H9 (cell line): Measurements from ENCODE around the gene PHETA1. TPM values are rescaled to one million over a fixed set of nuclear protein-coding genes. Genes with fewer than 3 reads are reported as not detected.

Source experiments
- DNase-seq: peaks from one replicate; pipeline ENCODE4 v3.0.0-alpha.2; 2017
- H2AFZ ChIP-seq: one replicate; pipeline ENCODE4 v1.6.1; 2013; ENCODE audit warnings: mild to moderate bottlenecking, low read length, control low read depth, moderate library complexity
- H2AK5ac ChIP-seq: 2 replicates; pipeline ENCODE4 v1.6.1; 2013; ENCODE audit warnings: low read length, control low read depth, mixed read lengths; ENCODE audit not compliant: insufficient read length
- H2BK120ac ChIP-seq: one replicate; pipeline ENCODE4 v1.6.1; 2013; ENCODE audit warnings: low read depth, mild to moderate bottlenecking, low read length, control low read depth, inconsistent platforms; ENCODE audit not compliant: poor library complexity, severe bottlenecking
- H2BK12ac ChIP-seq: 2 replicates; pipeline ENCODE4 v1.6.1; 2013; ENCODE audit warnings: low read length, control low read depth, mixed read lengths, low read depth; ENCODE audit not compliant: insufficient read length
- H2BK15ac ChIP-seq: 2 replicates; pipeline ENCODE4 v1.6.1; 2013; ENCODE audit warnings: low read depth, low read length, control low read depth
- H2BK20ac ChIP-seq: one replicate; pipeline ENCODE4 v1.6.1; 2013; ENCODE audit warnings: low read depth, mild to moderate bottlenecking, low read length, control low read depth, inconsistent platforms; ENCODE audit not compliant: poor library complexity, severe bottlenecking
- H2BK5ac ChIP-seq: 2 replicates; pipeline ENCODE4 v1.6.1; 2013; ENCODE audit warnings: low read length, control low read depth, mixed read lengths; ENCODE audit not compliant: insufficient read length
- H3K14ac ChIP-seq: 2 replicates; pipeline ENCODE4 v1.6.1; 2013; ENCODE audit warnings: low read length, control low read depth; ENCODE audit not compliant: insufficient read depth
- H3K18ac ChIP-seq: 2 replicates; pipeline ENCODE4 v1.6.1; 2013; ENCODE audit warnings: low read depth, mild to moderate bottlenecking, mixed read lengths, low read length, control low read depth; ENCODE audit not compliant: insufficient read length
- H3K23ac ChIP-seq: 2 replicates; pipeline ENCODE4 v1.6.1; 2013; ENCODE audit warnings: low read length, control low read depth, mixed read lengths, low read depth; ENCODE audit not compliant: insufficient read length
- H3K23me2 ChIP-seq: 2 replicates; pipeline ENCODE4 v1.6.1; 2013; ENCODE audit warnings: low read depth, mild to moderate bottlenecking, mixed read lengths, low read length, control low read depth; ENCODE audit not compliant: insufficient read length, poor library complexity, severe bottlenecking
- H3K27ac ChIP-seq: 2 replicates; pipeline ENCODE4 v1.5.1; 2013; ENCODE audit warnings: low read length, control low read depth, mixed read lengths, low read depth; ENCODE audit not compliant: insufficient read length
- H3K27me3 ChIP-seq: 2 replicates; pipeline ENCODE4 v1.6.1; 2013; ENCODE audit warnings: low read length, control low read depth, inconsistent platforms; ENCODE audit not compliant: insufficient read depth
- H3K4ac ChIP-seq: 2 replicates; pipeline ENCODE4 v1.6.1; 2013; ENCODE audit warnings: low read depth, mild to moderate bottlenecking, control low read depth, inconsistent platforms, low read length, moderate library complexity
- H3K4me1 ChIP-seq: 2 replicates; pipeline ENCODE4 v1.6.1; 2013; ENCODE audit warnings: low read length, control low read depth, inconsistent platforms; ENCODE audit not compliant: insufficient read depth
- H3K4me2 ChIP-seq: 2 replicates; pipeline ENCODE4 v1.6.1; 2013; ENCODE audit warnings: low read length, control low read depth, mixed read lengths; ENCODE audit not compliant: insufficient read length, insufficient read depth
- H3K56ac ChIP-seq: 2 replicates; pipeline ENCODE4 v1.6.1; 2013; ENCODE audit warnings: low read depth, mild to moderate bottlenecking, mixed read lengths, low read length, control low read depth; ENCODE audit not compliant: insufficient read length
- H3K79me1 ChIP-seq: 2 replicates; pipeline ENCODE4 v1.6.1; 2013; ENCODE audit warnings: low read depth, mild to moderate bottlenecking, moderate library complexity, low read length, control low read depth, inconsistent platforms; ENCODE audit not compliant: insufficient read depth, poor library complexity, severe bottlenecking
- H3K79me2 ChIP-seq: 2 replicates; pipeline ENCODE4 v1.6.1; 2013; ENCODE audit warnings: low read length, control low read depth, inconsistent platforms; ENCODE audit not compliant: insufficient read depth
- H3K9ac ChIP-seq: 2 replicates; pipeline ENCODE4 v1.6.1; 2013; ENCODE audit warnings: low read length, control low read depth, mixed read lengths; ENCODE audit not compliant: insufficient read length; ENCODE audit errors: extremely low read depth
- H3K9me3 ChIP-seq: one replicate; pipeline ENCODE4 v1.6.1; 2013; ENCODE audit warnings: low read depth, low read length, inconsistent platforms; ENCODE audit not compliant: control insufficient read depth
- H3T11ph ChIP-seq: one replicate; pipeline ENCODE4 v1.6.1; 2013; ENCODE audit warnings: mild to moderate bottlenecking, low read length, control low read depth, inconsistent platforms
- H4K20me1 ChIP-seq: one replicate; pipeline ENCODE4 v1.6.1; 2013; ENCODE audit not compliant: control insufficient read depth, insufficient read length, insufficient read depth
- H4K5ac ChIP-seq: 2 replicates; pipeline ENCODE4 v1.6.1; 2013; ENCODE audit warnings: low read depth, mild to moderate bottlenecking, mixed read lengths, low read length, control low read depth; ENCODE audit not compliant: insufficient read length
- H4K8ac ChIP-seq: replicated peaks from 2 replicates; pipeline ENCODE4 v1.6.1; 2013; ENCODE audit warnings: low read length, control low read depth, mixed read lengths, low read depth; ENCODE audit not compliant: insufficient read length
- H4K91ac ChIP-seq: 2 replicates; pipeline ENCODE4 v1.6.1; 2013; ENCODE audit warnings: low read depth, mild to moderate bottlenecking, moderate library complexity, mixed read lengths, low read length, control low read depth; ENCODE audit not compliant: insufficient read length
- H3K27ac Mint-ChIP-seq, 3 experiments: 2 replicates in 2 of 3; 3 replicates in 1 of 3; pipeline ENCODE4 v1.8.0; 2020 to 2021; ENCODE audit warnings: mixed read lengths in 3 of 3, mild to moderate bottlenecking in 1 of 3, moderate library complexity in 1 of 3
- H3K27me3 Mint-ChIP-seq: 2 replicates; pipeline ENCODE4 v1.8.0; 2021; ENCODE audit warnings: low read depth, mild to moderate bottlenecking, moderate library complexity, mixed read lengths
- H3K36me3 Mint-ChIP-seq, 3 experiments: 2 replicates in 2 of 3; 3 replicates in 1 of 3; pipeline ENCODE4 v1.8.0; 2020 to 2021; ENCODE audit warnings: low read depth in 3 of 3, mixed read lengths in 3 of 3; ENCODE audit not compliant: insufficient read depth in 1 of 3
- H3K4me1 Mint-ChIP-seq, 2 experiments: 2 replicates each; pipeline ENCODE4 v1.8.0; 2020; ENCODE audit warnings: mixed read lengths in 2 of 2
- H3K4me3 Mint-ChIP-seq, 2 experiments: 2 replicates in 1 of 2; 3 replicates in 1 of 2; pipeline ENCODE4 v1.8.0; 2020 to 2021; ENCODE audit warnings: mild to moderate bottlenecking in 2 of 2, mixed read lengths in 2 of 2, moderate library complexity in 1 of 2
- H3K9me3 Mint-ChIP-seq, 2 experiments: 2 replicates in 1 of 2; 3 replicates in 1 of 2; pipeline ENCODE4 v1.8.0; 2020; ENCODE audit warnings: mild to moderate bottlenecking in 2 of 2, mixed read lengths in 2 of 2, moderate library complexity in 1 of 2
- WGBS: extraction: QIAGEN DNeasy Blood & Tissue Kit; methylation state at CpG from one replicate; pipeline ENCODE4 v1.1.7; 2013; ENCODE audit warnings: missing lambda C conversion rate, low lambda C conversion rate, mixed read lengths; ENCODE audit not compliant: insufficient read length; ENCODE audit errors: extremely low coverage; 5-methylcytosine and 5-hydroxymethylcytosine counted together
- total RNA-seq: library from RNA; stranded (reverse); gene quantifications from 2 replicates; pipeline ENCODE4 v1.2.1, GENCODE V29; 2021
- TF ChIP-seq, protein P1 (sequence below): fragments of 200-600 bp; sonication (generic); conservative IDR thresholded peaks from 3 replicates; pipeline ENCODE4 v1.8.0; 2021; ENCODE audit warnings: antibody characterized with exemption, mild to moderate bottlenecking

PHETA1 gene
- total RNA-seq, 1 experiment from 2014 or later: 13.1 TPM

DNA sequence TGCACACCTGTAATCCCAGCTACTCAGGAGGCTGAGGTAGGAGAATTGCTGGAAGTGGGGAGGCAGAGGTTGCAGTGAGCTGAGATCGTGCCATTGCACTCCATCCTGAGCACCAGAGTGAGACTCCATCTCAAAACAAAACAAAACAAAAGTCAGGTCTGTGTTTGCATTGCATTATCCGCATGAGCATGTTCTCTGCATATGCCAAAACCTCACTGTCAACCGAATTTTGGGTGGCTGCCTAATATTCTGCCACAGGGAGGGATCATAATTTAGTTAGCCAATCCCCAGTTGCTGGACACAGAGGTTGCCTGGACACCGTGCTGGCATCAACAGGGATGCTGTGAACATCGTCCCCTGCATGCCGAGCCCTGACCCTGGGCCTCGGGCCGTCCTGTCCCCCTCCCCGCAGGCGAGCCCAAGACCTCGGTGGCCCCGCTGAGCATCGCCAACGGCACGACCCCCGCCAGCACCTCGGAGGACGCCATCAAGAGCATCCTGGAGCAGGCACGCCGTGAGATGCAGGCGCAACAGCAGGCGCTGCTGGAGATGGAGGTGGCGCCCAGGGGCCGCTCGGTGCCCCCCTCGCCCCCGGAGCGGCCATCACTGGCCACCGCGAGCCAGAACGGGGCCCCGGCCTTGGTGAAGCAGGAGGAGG is 49.2 kb downstream of the PHETA1 start:
- no CpG with 5 or more reads among the region's 32 CpGs for WGBS
- H2BK20ac ChIP-seq: no peak overlapping the region
- no peak overlapping the region for H4K8ac ChIP-seq
- no peak overlapping the region for H2AFZ ChIP-seq
- H3K4me2 ChIP-seq: no peak overlapping the region
- H3K14ac ChIP-seq: no peak overlapping the region
- no peaks in the 10 kb centered on the region for H3K79me2 ChIP-seq
- H3K9ac ChIP-seq: no peak overlapping the region
- H3K23me2 ChIP-seq: no peaks in the 10 kb centered on the region
- no peak overlapping the region for H3K27ac ChIP-seq
- no peak overlapping the region for H3K23ac ChIP-seq
- no peak overlapping the region for H4K5ac ChIP-seq
- no peak overlapping the region for H2BK120ac ChIP-seq
- H3K79me1 ChIP-seq: no peaks in the 10 kb centered on the region
- no peaks in the 10 kb centered on the region for H3K4me1 ChIP-seq
- no peak overlapping the region for H3K4ac ChIP-seq
- TF ChIP-seq, protein P1, sequence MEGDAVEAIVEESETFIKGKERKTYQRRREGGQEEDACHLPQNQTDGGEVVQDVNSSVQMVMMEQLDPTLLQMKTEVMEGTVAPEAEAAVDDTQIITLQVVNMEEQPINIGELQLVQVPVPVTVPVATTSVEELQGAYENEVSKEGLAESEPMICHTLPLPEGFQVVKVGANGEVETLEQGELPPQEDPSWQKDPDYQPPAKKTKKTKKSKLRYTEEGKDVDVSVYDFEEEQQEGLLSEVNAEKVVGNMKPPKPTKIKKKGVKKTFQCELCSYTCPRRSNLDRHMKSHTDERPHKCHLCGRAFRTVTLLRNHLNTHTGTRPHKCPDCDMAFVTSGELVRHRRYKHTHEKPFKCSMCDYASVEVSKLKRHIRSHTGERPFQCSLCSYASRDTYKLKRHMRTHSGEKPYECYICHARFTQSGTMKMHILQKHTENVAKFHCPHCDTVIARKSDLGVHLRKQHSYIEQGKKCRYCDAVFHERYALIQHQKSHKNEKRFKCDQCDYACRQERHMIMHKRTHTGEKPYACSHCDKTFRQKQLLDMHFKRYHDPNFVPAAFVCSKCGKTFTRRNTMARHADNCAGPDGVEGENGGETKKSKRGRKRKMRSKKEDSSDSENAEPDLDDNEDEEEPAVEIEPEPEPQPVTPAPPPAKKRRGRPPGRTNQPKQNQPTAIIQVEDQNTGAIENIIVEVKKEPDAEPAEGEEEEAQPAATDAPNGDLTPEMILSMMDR: no peak
- H3K9me3 Mint-ChIP-seq: peaks cover 0 to 2% of the 10 kb centered on the region in 2 experiments; a peak in 2 of 5 replicates
- H3T11ph ChIP-seq: no peak overlapping the region
- H2BK5ac ChIP-seq: no peak overlapping the region
- H2AK5ac ChIP-seq: no peak overlapping the region
- DNase-seq: no peak
- no peaks in the 10 kb centered on the region for H3K27me3 Mint-ChIP-seq
- H3K9me3 ChIP-seq: no peaks in the 10 kb centered on the region
- H4K91ac ChIP-seq: no peak overlapping the region
- H4K20me1 ChIP-seq: no peaks in the 10 kb centered on the region
- H3K27ac Mint-ChIP-seq: no peak overlapping the region
- H3K56ac ChIP-seq: no peak overlapping the region
- no peak overlapping the region for H2BK12ac ChIP-seq
- H3K4me3 Mint-ChIP-seq: no peak overlapping the region
- peaks cover 0 to 2% (median 2%) of the 10 kb centered on the region in 3 experiments; a peak in 4 of 7 replicates for H3K36me3 Mint-ChIP-seq
- H3K27me3 ChIP-seq: no peaks in the 10 kb centered on the region
- H3K4me1 Mint-ChIP-seq: no peaks in the 10 kb centered on the region
- H3K18ac ChIP-seq: no peak overlapping the region
- H2BK15ac ChIP-seq: no peak overlapping the region
